ENCODE measurements around the gene THG1L.

DNA sequence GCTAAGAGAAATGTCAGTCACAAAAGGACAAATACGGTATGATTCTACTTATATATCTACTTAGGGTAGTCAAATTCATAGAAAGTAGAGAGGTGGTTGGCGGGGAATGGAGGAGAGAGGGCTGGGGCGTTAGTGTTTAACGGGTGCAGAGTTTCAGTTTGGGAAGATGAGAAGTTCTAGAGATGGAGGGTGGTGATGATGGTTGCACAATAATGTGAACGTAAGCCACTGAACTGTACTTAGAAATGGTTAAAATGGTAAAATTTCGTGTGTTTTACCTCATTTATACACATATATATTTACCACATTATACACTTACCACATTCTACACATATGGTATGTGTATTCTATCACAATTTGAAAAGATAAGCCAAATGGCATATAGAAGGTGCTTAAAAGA is 48.0 kb downstream of the THG1L start:
- TF ChIP-seq, protein P1, sequence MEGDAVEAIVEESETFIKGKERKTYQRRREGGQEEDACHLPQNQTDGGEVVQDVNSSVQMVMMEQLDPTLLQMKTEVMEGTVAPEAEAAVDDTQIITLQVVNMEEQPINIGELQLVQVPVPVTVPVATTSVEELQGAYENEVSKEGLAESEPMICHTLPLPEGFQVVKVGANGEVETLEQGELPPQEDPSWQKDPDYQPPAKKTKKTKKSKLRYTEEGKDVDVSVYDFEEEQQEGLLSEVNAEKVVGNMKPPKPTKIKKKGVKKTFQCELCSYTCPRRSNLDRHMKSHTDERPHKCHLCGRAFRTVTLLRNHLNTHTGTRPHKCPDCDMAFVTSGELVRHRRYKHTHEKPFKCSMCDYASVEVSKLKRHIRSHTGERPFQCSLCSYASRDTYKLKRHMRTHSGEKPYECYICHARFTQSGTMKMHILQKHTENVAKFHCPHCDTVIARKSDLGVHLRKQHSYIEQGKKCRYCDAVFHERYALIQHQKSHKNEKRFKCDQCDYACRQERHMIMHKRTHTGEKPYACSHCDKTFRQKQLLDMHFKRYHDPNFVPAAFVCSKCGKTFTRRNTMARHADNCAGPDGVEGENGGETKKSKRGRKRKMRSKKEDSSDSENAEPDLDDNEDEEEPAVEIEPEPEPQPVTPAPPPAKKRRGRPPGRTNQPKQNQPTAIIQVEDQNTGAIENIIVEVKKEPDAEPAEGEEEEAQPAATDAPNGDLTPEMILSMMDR (conservative IDR thresholded peaks at IDR 0.05) = no peak
- TF ChIP-seq ZFX (IDR thresholded peaks at IDR 0.05) = no peak
